ENCODE data around the gene TRAF4. TPM values are rescaled to one million over a fixed set of nuclear protein-coding genes. Genes with fewer than 3 reads are reported as not detected.

Gene TRAF4
- total and polyA plus RNA-seq, 12 donors: 1.3 to 6.4 (median 3.8) TPM

Other genes starting within 250 kb of the TRAF4 start
- gene FOXN1, start 237.7 kb upstream of the TRAF4 start, total RNA-seq: not detected
- gene FOXN1, start 237.7 kb upstream of the TRAF4 start, polyA plus RNA-seq: not detected
- gene UNC119, start 191.4 kb upstream of the TRAF4 start, total RNA-seq: 10 to 100 TPM; 10.6 to 23.4 (median 21.0) TPM
- gene UNC119, start 191.4 kb upstream of the TRAF4 start, polyA plus RNA-seq: 10 to 100 TPM; 18.0 to 23.8 TPM
- gene PIGS, start 172.5 kb upstream of the TRAF4 start, total RNA-seq: 10 to 100 TPM; 44.6 to 69.3 (median 49.6) TPM
- 10 to 100 TPM in 1 of 2 donors, 1 to 10 TPM in 1; 9.0 to 44.9 TPM for gene PIGS, start 172.5 kb upstream of the TRAF4 start, polyA plus RNA-seq
- gene ALDOC, start 167.1 kb upstream of the TRAF4 start, total RNA-seq: 100 to 1,000 TPM; 196 to 416 (median 291) TPM
- 100 to 1,000 TPM; 122 to 156 TPM for gene ALDOC, start 167.1 kb upstream of the TRAF4 start, polyA plus RNA-seq
- 1 to 10 TPM in 7 of 10 donors, under 1 TPM in 3; 0.55 to 6.5 (median 1.2) TPM for gene SPAG5, start 145.0 kb upstream of the TRAF4 start, total RNA-seq
- 1 to 10 TPM in 1 of 2 donors, under 1 TPM in 1; 0.86 to 1.6 TPM for gene SPAG5, start 145.0 kb upstream of the TRAF4 start, polyA plus RNA-seq
- 1 to 10 TPM; 2.1 to 6.4 (median 4.1) TPM for gene RSKR, start 129.8 kb upstream of the TRAF4 start, total RNA-seq
- 1 to 10 TPM; 3.0 to 8.7 TPM for gene RSKR, start 129.8 kb upstream of the TRAF4 start, polyA plus RNA-seq
- 100 to 1,000 TPM in 1 of 10 donors, 10 to 100 TPM in 9; 61.6 to 110 (median 69.0) TPM for gene BLTP2, start 98.9 kb upstream of the TRAF4 start, total RNA-seq
- 10 to 100 TPM; 15.6 to 20.4 TPM for gene BLTP2, start 98.9 kb upstream of the TRAF4 start, polyA plus RNA-seq
- gene SDF2, start 82.1 kb upstream of the TRAF4 start, total RNA-seq: 10 to 100 TPM; 26.6 to 38.8 (median 29.9) TPM
- 10 to 100 TPM; 16.8 to 54.7 TPM for gene SDF2, start 82.1 kb upstream of the TRAF4 start, polyA plus RNA-seq
- 10 to 100 TPM; 44.1 to 54.1 (median 50.5) TPM for gene SUPT6H, start 81.8 kb upstream of the TRAF4 start, total RNA-seq
- 10 to 100 TPM; 19.3 to 34.2 TPM for gene SUPT6H, start 81.8 kb upstream of the TRAF4 start, polyA plus RNA-seq
- gene PROCA1, start 32.1 kb upstream of the TRAF4 start, total RNA-seq: 1 to 10 TPM in 9 of 10 donors, under 1 TPM in 1; 0.76 to 2.1 (median 1.3) TPM
- 1 to 10 TPM in 1 of 2 donors, under 1 TPM in 1; 0.74 to 4.9 TPM for gene PROCA1, start 32.1 kb upstream of the TRAF4 start, polyA plus RNA-seq
- 10 to 100 TPM in 7 of 10 donors, 1 to 10 TPM in 3; 7.0 to 25.0 (median 10.4) TPM for gene RAB34, start 26.1 kb upstream of the TRAF4 start, total RNA-seq
- 10 to 100 TPM; 25.2 to 37.3 TPM for gene RAB34, start 26.1 kb upstream of the TRAF4 start, polyA plus RNA-seq
- 100 to 1,000 TPM; 807 to 986 (median 861) TPM for gene RPL23A, start 24.0 kb upstream of the TRAF4 start, total RNA-seq
- gene RPL23A, start 24.0 kb upstream of the TRAF4 start, polyA plus RNA-seq: 1,000 to 10,000 TPM in 1 of 2 donors, 100 to 1,000 TPM in 1; 300 to 1,566 TPM
- gene TLCD1, start 17.8 kb upstream of the TRAF4 start, total RNA-seq: 1 to 10 TPM in 4 of 10 donors, under 1 TPM in 6; 0.36 to 1.8 (median 0.89) TPM
- 1 to 10 TPM; 3.4 to 9.3 TPM for gene TLCD1, start 17.8 kb upstream of the TRAF4 start, polyA plus RNA-seq
- 1 to 10 TPM in 4 of 10 donors, under 1 TPM in 6; 0.38 to 2.8 (median 0.82) TPM for gene NEK8, start 15.2 kb upstream of the TRAF4 start, total RNA-seq
- 1 to 10 TPM; 1.1 to 1.8 TPM for gene NEK8, start 15.2 kb upstream of the TRAF4 start, polyA plus RNA-seq
- gene FAM222B, start 98.8 kb downstream of the TRAF4 start, total RNA-seq: 10 to 100 TPM; 13.2 to 19.4 (median 16.0) TPM
- gene FAM222B, start 98.8 kb downstream of the TRAF4 start, polyA plus RNA-seq: 10 to 100 TPM in 1 of 2 donors, 1 to 10 TPM in 1; 8.7 to 13.2 TPM
- 10 to 100 TPM; 34.2 to 41.6 (median 39.2) TPM for gene ERAL1, start 111.0 kb downstream of the TRAF4 start, total RNA-seq
- 10 to 100 TPM; 32.3 to 48.2 TPM for gene ERAL1, start 111.0 kb downstream of the TRAF4 start, polyA plus RNA-seq
- gene FLOT2, start 153.7 kb downstream of the TRAF4 start, total RNA-seq: 100 to 1,000 TPM in 3 of 10 donors, 10 to 100 TPM in 7; 82.8 to 159 (median 90.7) TPM
- 10 to 100 TPM; 38.3 to 51.6 TPM for gene FLOT2, start 153.7 kb downstream of the TRAF4 start, polyA plus RNA-seq
- gene DHRS13, start 159.1 kb downstream of the TRAF4 start, total RNA-seq: 1 to 10 TPM; 1.1 to 5.6 (median 2.2) TPM
- gene DHRS13, start 159.1 kb downstream of the TRAF4 start, polyA plus RNA-seq: 1 to 10 TPM; 5.4 to 5.5 TPM
- 10 to 100 TPM; 18.4 to 28.0 (median 21.6) TPM for gene PHF12, start 207.5 kb downstream of the TRAF4 start, total RNA-seq
- 10 to 100 TPM in 1 of 2 donors, 1 to 10 TPM in 1; 7.3 to 11.2 TPM for gene PHF12, start 207.5 kb downstream of the TRAF4 start, polyA plus RNA-seq

Data from heart right ventricle (tissue), 12 donors.